PC-3 (cell line): ENCODE data around the gene MBIP. TPM values are rescaled to one million over a fixed set of nuclear protein-coding genes. Genes with fewer than 3 reads are reported as not detected.
"Not testable (repeated sequence)": the region's sequence is repeated elsewhere in the genome, so short reads cannot be mapped to it uniquely, and the experiment has no call there.

ENCODE experiments used
- ATAC-seq: fragments of 200-7000 bp; cut with Tn5 transposase; 2 replicates; pipeline ENCODE4 v1.9.1; 2020; ENCODE audit warnings: mild to moderate bottlenecking, moderate library complexity
- BruUV-seq: library from RNA; stranded (reverse); fragments of 400-500 nt; replicated peaks from 2 replicates; lab custom pipeline; 2021; lab: Mats Ljungman, UMichigan
- CTCF ChIA-PET: fragments of 300-600 bp; sonication (Branson Sonifier 250); formaldehyde crosslinking; loops from one replicate; lab custom pipeline; 2022; ENCODE audit warnings: antibody characterized with exemption; lab: Charles Lee
- POLR2A ChIA-PET: fragments of 300-600 bp; sonication (Branson Sonifier 250); formaldehyde crosslinking; loops from one replicate; lab custom pipeline; 2022; ENCODE audit warnings: antibody characterized with exemption; ENCODE audit not compliant: unreplicated experiment; lab: Charles Lee
- DNase-seq: peaks from one replicate; pipeline ENCODE4 v3.0.0-alpha.2; 2015
- H2AFZ ChIP-seq: fragments of 300-600 bp; sonication (generic); 2 replicates; pipeline ENCODE4 v1.6.0; 2016; ENCODE audit warnings: antibody characterized with exemption, low read length
- H3F3A ChIP-seq: fragments of 300-600 bp; sonication (generic); one replicate; pipeline ENCODE4 v1.6.0; 2017; ENCODE audit warnings: antibody characterized with exemption, low read length, control low read depth, mild to moderate bottlenecking; ENCODE audit not compliant: unreplicated experiment
- H3K27ac ChIP-seq: fragments of 300-600 bp; sonication (generic); 2 replicates; pipeline ENCODE4 v1.5.1; 2016; ENCODE audit warnings: mild to moderate bottlenecking, low read length
- H3K27me3 ChIP-seq: fragments of 300-600 bp; sonication (generic); 2 replicates; pipeline ENCODE4 v1.6.1; 2016; ENCODE audit warnings: low read length, mixed read lengths
- H3K36me3 ChIP-seq: fragments of 300-600 bp; sonication (generic); 2 replicates; pipeline ENCODE4 v1.6.1; 2016; ENCODE audit warnings: low read depth, mixed run types, low read length, mixed read lengths
- H3K4me1 ChIP-seq: fragments of 300-600 bp; sonication (generic); 2 replicates; pipeline ENCODE4 v1.5.1; 2016; ENCODE audit warnings: low read length; ENCODE audit not compliant: insufficient read depth
- H3K4me2 ChIP-seq: fragments of 300-600 bp; sonication (generic); 2 replicates; pipeline ENCODE4 v1.6.0; 2016; ENCODE audit warnings: low read length
- H3K4me3 ChIP-seq: fragments of 300-600 bp; sonication (generic); 2 replicates; pipeline ENCODE4 v1.5.1; 2016; ENCODE audit warnings: mild to moderate bottlenecking, low read length, mixed read lengths
- H3K79me2 ChIP-seq: fragments of 300-600 bp; sonication (generic); 2 replicates; pipeline ENCODE4 v1.6.1; 2017; ENCODE audit warnings: low read length, mixed read lengths
- H3K9ac ChIP-seq: fragments of 300-600 bp; sonication (generic); 2 replicates; pipeline ENCODE4 v1.6.0; 2016; ENCODE audit warnings: mild to moderate bottlenecking, low read length
- H3K9me2 ChIP-seq: fragments of 300-600 bp; sonication (generic); replicated peaks from 2 replicates; pipeline ENCODE4 v1.6.1; 2016; ENCODE audit warnings: mixed run types, low read length, mixed read lengths
- H3K9me3 ChIP-seq: fragments of 300-600 bp; sonication (generic); 2 replicates; pipeline ENCODE4 v1.6.1; 2016; ENCODE audit warnings: low read length, mixed read lengths
- H4K20me1 ChIP-seq: fragments of 300-600 bp; sonication (generic); 2 replicates; pipeline ENCODE4 v1.6.1; 2016; ENCODE audit warnings: low read length, mixed read lengths
- CTCF ChIP-seq: fragments of 300-600 bp; sonication (generic); conservative IDR thresholded peaks from 2 replicates; pipeline ENCODE4 v1.5.1; 2017; ENCODE audit warnings: antibody characterized with exemption, low read depth, mild to moderate bottlenecking, low read length
- EZH2 ChIP-seq: fragments of 300-600 bp; sonication (generic); IDR thresholded peaks from one replicate; pipeline ENCODE4 v1.6.1; 2017; ENCODE audit warnings: antibody characterized with exemption, mild to moderate bottlenecking, low read length; ENCODE audit not compliant: unreplicated experiment
- EZH2phosphoT487 ChIP-seq: fragments of 300-600 bp; sonication (generic); IDR thresholded peaks from 2 replicates; pipeline ENCODE4 v1.6.1; 2018; ENCODE audit warnings: mild to moderate bottlenecking, antibody characterized with exemption, low read length, borderline replicate concordance
- intact Hi-C: fragments of 100-400 bp; cut with micrococcal nuclease; formaldehyde crosslinking; loops from 2 replicates; pipeline ENCODE4 v1.9.0; 2023
- total RNA-seq: library from RNA; depleted of rRNA; stranded (reverse); fragments of >200 nt; gene quantifications from 2 replicates; pipeline ENCODE4 v1.2.3, GENCODE V29; 2014

MBIP gene
- total RNA-seq, 1 experiment from 2014 or later, result 8.5 TPM

- intact Hi-C loops, result no loop called here
- TF ChIP-seq CTCF (no peak), EZH2phosphoT487 (no peak), EZH2 (no peak)
- ChIA-PET CTCF (no interaction called here), POLR2A (no interaction called here)
- Histone ChIP-seq H2AFZ (no peak overlapping the region), H3K4me3 (no peak overlapping the region), H3K27ac (no peak overlapping the region), H3K9me3 (no peaks in the 10 kb centered on the region), H3K27me3 (peaks cover 81% of the 10 kb centered on the region), H3K36me3 (no peaks in the 10 kb centered on the region), H3K4me2 (no peak overlapping the region), H3K9ac (no peak overlapping the region), H4K20me1 (no peaks in the 10 kb centered on the region), H3K4me1 (no peaks in the 10 kb centered on the region), H3K9me2 (no peaks in the 10 kb centered on the region), H3K79me2 (no peaks in the 10 kb centered on the region), H3F3A (no peaks in the 10 kb centered on the region)
- DNase-seq (no peak), ATAC-seq (no peak)
- BruUV-seq, result no TSS peak
These were observed 19.9 kb upstream of the MBIP start for GRCh38 chr14:36340276-36340890.

GRCh38 chr14:36339816-36340215 is 19.4 kb upstream of the MBIP start:
- Histone ChIP-seq H3K9ac (no peak overlapping the region), H3K79me2 (no peaks in the 10 kb centered on the region), H3F3A (no peaks in the 10 kb centered on the region), H3K4me3 (no peak overlapping the region), H3K9me3 (no peaks in the 10 kb centered on the region), H3K27ac (no peak overlapping the region), H3K9me2 (no peaks in the 10 kb centered on the region), H3K36me3 (no peaks in the 10 kb centered on the region), H3K4me2 (no peak overlapping the region), H3K4me1 (no peaks in the 10 kb centered on the region), H2AFZ (no peak overlapping the region), H4K20me1 (no peaks in the 10 kb centered on the region), H3K27me3 (peaks cover 75% of the 10 kb centered on the region)
- DNase-seq, result no peak
- ChIA-PET POLR2A (no interaction called here), CTCF (no interaction called here)
- intact Hi-C loops, result no loop called here
- TF ChIP-seq EZH2 (no peak), CTCF (no peak), EZH2phosphoT487 (no peak)
- BruUV-seq, result no TSS peak
- ATAC-seq, result no peak

DNA sequence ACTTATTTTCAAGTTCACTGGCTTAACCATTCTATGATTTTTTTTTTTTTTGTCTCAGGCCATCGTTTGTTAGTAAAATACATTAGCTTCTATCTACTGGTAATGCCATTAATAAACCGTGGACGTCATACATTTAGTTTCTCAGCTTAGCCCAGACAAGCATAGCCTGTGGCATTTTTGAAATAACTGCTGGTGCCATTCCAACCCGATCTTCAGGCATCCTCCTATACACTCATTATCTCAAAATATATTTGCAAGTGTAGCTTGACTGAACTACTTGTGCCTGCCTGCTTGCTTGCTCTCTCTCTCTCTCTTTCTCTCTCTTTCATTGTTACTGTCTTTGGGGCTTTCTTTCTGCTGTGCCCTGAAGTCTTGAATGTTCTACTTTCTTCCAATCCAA is 12.7 kb upstream of the MBIP start:
- DNase-seq, result no peak
- Histone ChIP-seq H3K27me3 (peaks cover 77% of the 10 kb centered on the region), H3F3A (no peaks in the 10 kb centered on the region), H3K4me1 (no peaks in the 10 kb centered on the region), H3K9me2 (no peaks in the 10 kb centered on the region), H2AFZ (no peak overlapping the region), H3K4me2 (no peak overlapping the region), H3K9me3 (no peaks in the 10 kb centered on the region), H3K27ac (no peak overlapping the region), H3K9ac (no peak overlapping the region), H3K79me2 (no peaks in the 10 kb centered on the region), H4K20me1 (no peaks in the 10 kb centered on the region), H3K4me3 (no peak overlapping the region), H3K36me3 (no peaks in the 10 kb centered on the region)
- TF ChIP-seq EZH2 (no peak), EZH2phosphoT487 (no peak), CTCF (no peak)
- no peak for ATAC-seq
- BruUV-seq, result no TSS peak
- intact Hi-C loops, result no loop called here
- ChIA-PET POLR2A (no interaction called here), CTCF (no interaction called here)

GRCh38 chr14:36327573-36327972 is 7.1 kb upstream of the MBIP start:
- H3K4me2 ChIP-seq, intact Hi-C loops, BruUV-seq: not testable (repeated sequence)

More at GRCh38 chr14:36327573-36327972, 7.1 kb upstream of the MBIP start:
- CTCF ChIA-PET, ATAC-seq, H3K9me2 ChIP-seq, POLR2A ChIA-PET, H3F3A ChIP-seq, H4K20me1 ChIP-seq, H3K4me3 ChIP-seq, H2AFZ ChIP-seq, H3K4me1 ChIP-seq, H3K9ac ChIP-seq, H3K36me3 ChIP-seq, DNase-seq, H3K79me2 ChIP-seq, H3K27ac ChIP-seq, H3K9me3 ChIP-seq: not testable (repeated sequence)
- H3K27me3 ChIP-seq, result peaks cover 86% of the 10 kb centered on the region
